MM.1S (cell line): ENCODE data around the gene CSE1L.

ENCODE experiments used
- DNase-seq: peaks from one replicate; pipeline ENCODE4 v3.0.0-alpha.2; 2015
- H2AFZ ChIP-seq: fragments of 300-600 bp; sonication (generic); 2 replicates; pipeline ENCODE4 v1.6.0; 2016; ENCODE audit warnings: antibody characterized with exemption, low read length
- H3F3A ChIP-seq: fragments of 300-600 bp; sonication (generic); 2 replicates; pipeline ENCODE4 v1.6.1; 2016; ENCODE audit warnings: mild to moderate bottlenecking, antibody characterized with exemption, low read length, moderate library complexity, mixed read lengths; ENCODE audit not compliant: insufficient read depth
- H3K27ac ChIP-seq: fragments of 300-600 bp; sonication (generic); 2 replicates; pipeline ENCODE4 v1.5.1; 2016; ENCODE audit warnings: mild to moderate bottlenecking, low read length
- H3K27me3 ChIP-seq: fragments of 300-600 bp; sonication (generic); replicated peaks from 2 replicates; pipeline ENCODE4 v1.6.0; 2016; ENCODE audit warnings: low read length; ENCODE audit not compliant: insufficient read depth
- H3K36me3 ChIP-seq: fragments of 300-600 bp; sonication (generic); replicated peaks from 2 replicates; pipeline ENCODE4 v1.6.1; 2016; ENCODE audit warnings: mild to moderate bottlenecking, low read length, mixed read lengths; ENCODE audit not compliant: insufficient read depth
- H3K4me1 ChIP-seq: fragments of 300-600 bp; sonication (generic); 2 replicates; pipeline ENCODE4 v1.6.1; 2016; ENCODE audit warnings: low read length, mixed read lengths
- H3K4me2 ChIP-seq: fragments of 300-600 bp; sonication (generic); 2 replicates; pipeline ENCODE4 v1.6.0; 2016; ENCODE audit warnings: low read depth, low read length
- H3K4me3 ChIP-seq: fragments of 300-600 bp; sonication (generic); 2 replicates; pipeline ENCODE4 v1.5.1; 2016; ENCODE audit warnings: low read length, mixed read lengths
- H3K79me2 ChIP-seq: fragments of 300-600 bp; sonication (generic); 2 replicates; pipeline ENCODE4 v1.6.1; 2016; ENCODE audit warnings: mixed run types, low read length, mixed read lengths
- H3K9ac ChIP-seq: fragments of 300-600 bp; sonication (generic); 2 replicates; pipeline ENCODE4 v1.6.1; 2016; ENCODE audit warnings: low read length, mixed read lengths
- H3K9me2 ChIP-seq: fragments of 300-600 bp; sonication (generic); replicated peaks from 2 replicates; pipeline ENCODE4 v1.6.1; 2016; ENCODE audit warnings: mild to moderate bottlenecking, low read length, mixed read lengths; ENCODE audit not compliant: insufficient read depth
- H3K9me3 ChIP-seq: fragments of 300-600 bp; sonication (generic); replicated peaks from 2 replicates; pipeline ENCODE4 v1.6.1; 2016; ENCODE audit warnings: mild to moderate bottlenecking, low read length, mixed read lengths; ENCODE audit not compliant: insufficient read depth
- H4K20me1 ChIP-seq: fragments of 300-600 bp; sonication (generic); 2 replicates; pipeline ENCODE4 v1.6.1; 2016; ENCODE audit warnings: mild to moderate bottlenecking, low read length, moderate library complexity, mixed read lengths; ENCODE audit not compliant: insufficient read depth
- CTCF ChIP-seq: fragments of 300-600 bp; sonication (generic); IDR thresholded peaks from 2 replicates; pipeline ENCODE4 v1.5.1; 2016; ENCODE audit warnings: antibody characterized with exemption, low read length, mixed read lengths
- EZH2 ChIP-seq: fragments of 300-600 bp; sonication (generic); optimal IDR thresholded peaks from 2 replicates; pipeline ENCODE3; 2017; ENCODE audit warnings: low read depth, mild to moderate bottlenecking, antibody characterized with exemption, low read length, mixed read lengths
- EZH2phosphoT487 ChIP-seq: fragments of 300-600 bp; sonication (generic); IDR thresholded peaks from 2 replicates; pipeline ENCODE4 v1.6.1; 2018; ENCODE audit warnings: antibody characterized with exemption, low read length

The CSE1L gene

DNA sequence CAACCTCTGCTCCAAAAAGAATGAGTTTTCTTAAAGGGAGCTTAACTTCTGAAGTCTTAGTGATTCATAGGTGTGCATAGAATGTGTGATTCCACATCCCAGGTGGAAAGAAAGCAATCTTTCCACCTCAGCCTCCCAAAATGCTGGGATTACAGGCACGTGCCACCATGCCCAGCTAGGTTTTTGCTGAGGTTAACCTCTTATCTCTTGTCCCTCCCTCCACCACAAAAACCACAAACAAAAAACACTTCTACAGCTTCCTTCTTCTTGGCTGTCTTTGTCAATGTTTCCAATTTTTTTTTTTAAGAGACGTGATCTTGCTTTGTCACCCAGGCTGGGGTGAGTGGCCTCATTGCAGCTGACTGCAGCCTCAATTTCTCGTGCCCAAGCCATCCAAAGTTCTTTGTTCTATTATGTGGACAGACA, 8.1 kb upstream of the CSE1L start:
- H3K27ac ChIP-seq, result peak overlapping the region; percentile 33; the same call in 1 of the 2 replicates
- DNase-seq, result peak; percentile 66
- no peaks in the 10 kb centered on the region for H3K79me2 ChIP-seq
- no peaks in the 10 kb centered on the region for H3K9me2 ChIP-seq
- no peak overlapping the region for H2AFZ ChIP-seq
- peaks cover 1% of the 10 kb centered on the region; the same call in 1 of the 2 replicates for H3K36me3 ChIP-seq
- H3K4me2 ChIP-seq, result peak overlapping the region; percentile 40
- H3K4me1 ChIP-seq, result peaks cover 15% of the 10 kb centered on the region
- H3K9me3 ChIP-seq, result no peaks in the 10 kb centered on the region
- H4K20me1 ChIP-seq, result no peaks in the 10 kb centered on the region
- no peaks in the 10 kb centered on the region for H3K27me3 ChIP-seq
- no peak overlapping the region for H3K9ac ChIP-seq
- H3K4me3 ChIP-seq, result no peak overlapping the region
- no peak for TF ChIP-seq EZH2
- TF ChIP-seq CTCF, result no peak
- no peak for TF ChIP-seq EZH2phosphoT487
- peaks cover 20% of the 10 kb centered on the region for H3F3A ChIP-seq

DNA sequence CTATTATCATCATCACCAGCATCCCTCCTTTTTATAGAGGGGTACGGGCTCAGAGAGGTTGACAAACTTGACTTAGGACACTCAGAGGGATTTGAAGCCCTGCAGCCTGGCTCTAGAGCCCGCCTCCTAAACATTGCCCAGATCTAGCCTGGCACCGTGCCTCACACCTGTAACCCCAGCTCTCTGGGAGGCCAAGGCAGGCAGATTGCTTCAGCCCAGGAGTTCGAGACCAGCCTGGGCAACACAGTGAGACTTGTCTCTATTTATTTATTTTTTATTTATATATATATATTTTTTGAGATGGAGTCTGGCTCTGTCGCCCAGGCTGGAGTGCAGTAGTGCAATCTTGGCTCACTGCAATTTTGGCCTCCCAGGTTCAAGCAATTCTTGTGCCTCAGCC, 6.3 kb upstream of the CSE1L start:
- TF ChIP-seq EZH2 (no peak), CTCF (no peak), EZH2phosphoT487 (no peak)
- H3K27ac ChIP-seq, result no peak overlapping the region
- no peak overlapping the region for H3K4me2 ChIP-seq
- no peaks in the 10 kb centered on the region for H3K9me3 ChIP-seq
- no peak for DNase-seq
- no peak overlapping the region for H3K4me3 ChIP-seq
- H3K79me2 ChIP-seq, result no peaks in the 10 kb centered on the region
- no peaks in the 10 kb centered on the region for H3K27me3 ChIP-seq
- peaks cover 15% of the 10 kb centered on the region for H3K4me1 ChIP-seq
- H3K9ac ChIP-seq, result no peak overlapping the region
- no peaks in the 10 kb centered on the region for H3K9me2 ChIP-seq
- H3F3A ChIP-seq, result peaks cover 20% of the 10 kb centered on the region
- H4K20me1 ChIP-seq, result no peaks in the 10 kb centered on the region
- H3K36me3 ChIP-seq, result no peaks in the 10 kb centered on the region; the same call in 1 of the 2 replicates
- H2AFZ ChIP-seq, result no peak overlapping the region

- TF ChIP-seq EZH2phosphoT487 (no peak), EZH2 (no peak), CTCF (no peak)
- H3K9me2 ChIP-seq, result no peaks in the 10 kb centered on the region
- H3F3A ChIP-seq, result peaks cover 9% of the 10 kb centered on the region
- H3K27me3 ChIP-seq, result no peaks in the 10 kb centered on the region
- no peak overlapping the region for H3K9ac ChIP-seq
- H3K9me3 ChIP-seq, result no peaks in the 10 kb centered on the region
- H3K79me2 ChIP-seq, result peaks cover 18% of the 10 kb centered on the region
- H3K36me3 ChIP-seq, result no peaks in the 10 kb centered on the region
- H4K20me1 ChIP-seq, result peaks cover under 1% of the 10 kb centered on the region; the same call in 1 of the 2 replicates
- H3K4me2 ChIP-seq, result no peak overlapping the region
- DNase-seq, result no peak
- H2AFZ ChIP-seq, result no peak overlapping the region
- no peak overlapping the region for H3K4me3 ChIP-seq
- H3K4me1 ChIP-seq, result peaks cover 16% of the 10 kb centered on the region
- H3K27ac ChIP-seq, result no peak overlapping the region
These were observed 3.1 kb upstream of the CSE1L start for GRCh38 chr20:49043000-49043399.
